Neural progenitor cell (in vitro differentiated cells): ENCODE measurements around the gene RMI2. TPM values are rescaled to one million over a fixed set of nuclear protein-coding genes. Genes with fewer than 3 reads are reported as not detected.

ENCODE experiments used
- DNase-seq: peaks from one replicate; pipeline ENCODE4 v3.0.0-alpha.2; 2016; ENCODE audit warnings: low spot score
- H2AFZ ChIP-seq: fragments of 200-600 bp; sonication (generic); replicated peaks from 2 replicates; pipeline ENCODE4 v1.6.1; 2016; ENCODE audit warnings: antibody characterized with exemption
- H3F3A ChIP-seq: fragments of 200-600 bp; sonication (generic); 2 replicates; pipeline ENCODE4 v1.6.1; 2016; ENCODE audit warnings: antibody characterized with exemption, low read depth
- H3K27ac ChIP-seq: fragments of 200-600 bp; sonication (generic); 2 replicates; pipeline ENCODE4 v1.5.1; 2016; ENCODE audit warnings: mild to moderate bottlenecking
- H3K27me3 ChIP-seq: fragments of 200-600 bp; sonication (generic); 2 replicates; pipeline ENCODE4 v1.6.1; 2016; ENCODE audit warnings: mild to moderate bottlenecking, moderate library complexity
- H3K36me3 ChIP-seq: fragments of 200-600 bp; sonication (generic); 2 replicates; pipeline ENCODE4 v1.5.1; 2016
- H3K4me1 ChIP-seq: fragments of 200-600 bp; sonication (generic); 2 replicates; pipeline ENCODE4 v1.6.1; 2016; ENCODE audit warnings: mixed run types
- H3K4me2 ChIP-seq: fragments of 200-600 bp; sonication (generic); 2 replicates; pipeline ENCODE4 v1.6.1; 2016
- H3K4me3 ChIP-seq: fragments of 200-600 bp; sonication (generic); 2 replicates; pipeline ENCODE4 v1.5.1; 2016
- H3K79me2 ChIP-seq: fragments of 200-600 bp; sonication (generic); 2 replicates; pipeline ENCODE4 v1.6.1; 2016; ENCODE audit warnings: low read depth
- H3K9ac ChIP-seq: fragments of 200-600 bp; sonication (generic); 2 replicates; pipeline ENCODE4 v1.6.1; 2016
- H3K9me3 ChIP-seq: fragments of 200-600 bp; sonication (generic); 2 replicates; pipeline ENCODE4 v1.5.1; 2016; ENCODE audit warnings: low read depth
- H4K20me1 ChIP-seq: fragments of 200-600 bp; sonication (generic); 2 replicates; pipeline ENCODE4 v1.6.1; 2016; ENCODE audit warnings: low read depth
- H3K27ac Mint-ChIP-seq: 3 replicates; pipeline ENCODE4 v1.8.0; 2021; ENCODE audit warnings: mixed read lengths
- H3K27me3 Mint-ChIP-seq: 2 replicates; pipeline ENCODE4 v1.8.0; 2022; ENCODE audit warnings: low read depth, mild to moderate bottlenecking, inconsistent platforms, moderate library complexity, mixed read lengths; ENCODE audit not compliant: insufficient read depth
- H3K36me3 Mint-ChIP-seq: 3 replicates; pipeline ENCODE4 v1.8.0; 2021; ENCODE audit warnings: mixed read lengths
- H3K4me1 Mint-ChIP-seq: 3 replicates; pipeline ENCODE4 v1.8.0; 2021; ENCODE audit warnings: mixed read lengths
- H3K4me3 Mint-ChIP-seq: 3 replicates; pipeline ENCODE4 v1.8.0; 2021; ENCODE audit warnings: mild to moderate bottlenecking, moderate library complexity, mixed read lengths
- H3K9me3 Mint-ChIP-seq: 3 replicates; pipeline ENCODE4 v1.8.0; 2020; ENCODE audit warnings: mixed read lengths
- CTCF ChIP-seq: fragments of 200-600 bp; sonication (generic); IDR thresholded peaks from 2 replicates; pipeline ENCODE4 v1.5.1; 2017; ENCODE audit warnings: antibody characterized with exemption, mild to moderate bottlenecking
- EZH2 ChIP-seq: fragments of 200-600 bp; sonication (generic); IDR thresholded peaks from 2 replicates; pipeline ENCODE4 v1.6.1; 2017; ENCODE audit warnings: antibody characterized with exemption, mild to moderate bottlenecking, moderate library complexity
- EZH2phosphoT487 ChIP-seq: fragments of 200-600 bp; sonication (generic); IDR thresholded peaks from 2 replicates; pipeline ENCODE4 v1.6.1; 2017; ENCODE audit warnings: antibody characterized with exemption
- total RNA-seq: library from RNA; depleted of rRNA; stranded (reverse); fragments of >200 nt; gene quantifications from 2 replicates; pipeline ENCODE4 v1.2.3, GENCODE V29; 2015; ENCODE audit warnings: low replicate concordance

RMI2 gene
- total RNA-seq, 1 donor from 2014 or later = 68.6 TPM

- Histone ChIP-seq H3F3A (peaks cover 36% of the 10 kb centered on the region), H2AFZ (no peak overlapping the region), H4K20me1 (no peaks in the 10 kb centered on the region), H3K9ac (no peak overlapping the region), H3K4me2 (no peak overlapping the region), H3K4me3 (no peak overlapping the region), H3K27ac (no peak overlapping the region), H3K79me2 (no peaks in the 10 kb centered on the region), H3K27me3 (peaks cover 23% of the 10 kb centered on the region), H3K4me1 (peaks cover 15% of the 10 kb centered on the region), H3K36me3 (no peaks in the 10 kb centered on the region), H3K9me3 (no peaks in the 10 kb centered on the region)
- no peak overlapping the region for H3K27ac Mint-ChIP-seq
- DNase-seq = no peak
- H3K9me3 Mint-ChIP-seq = no peaks in the 10 kb centered on the region
- no peaks in the 10 kb centered on the region for H3K36me3 Mint-ChIP-seq
- TF ChIP-seq EZH2 = no peak
- no peak for TF ChIP-seq CTCF
- TF ChIP-seq EZH2phosphoT487 = no peak
- peaks cover 21% of the 10 kb centered on the region for H3K4me1 Mint-ChIP-seq
- H3K27me3 Mint-ChIP-seq = peaks cover 12% of the 10 kb centered on the region
- no peak overlapping the region for H3K4me3 Mint-ChIP-seq
Observed at GRCh38 chr16:11319529-11320146, 25.6 kb upstream of the RMI2 start.

GRCh38 chr16:11320170-11320569 lies 25.1 kb upstream of the RMI2 start:
- peaks cover 32% of the 10 kb centered on the region for H3F3A ChIP-seq
- no peak for TF ChIP-seq EZH2phosphoT487
- TF ChIP-seq EZH2 = no peak
- TF ChIP-seq CTCF = no peak
- H3K27me3 ChIP-seq = peaks cover 18% of the 10 kb centered on the region
- H3K4me1 ChIP-seq = peaks cover 12% of the 10 kb centered on the region
- H3K4me3 Mint-ChIP-seq = no peak overlapping the region
- peaks cover 9% of the 10 kb centered on the region for H3K27me3 Mint-ChIP-seq
- no peaks in the 10 kb centered on the region for H3K79me2 ChIP-seq
- no peaks in the 10 kb centered on the region for H3K9me3 ChIP-seq
- no peak overlapping the region for H3K4me3 ChIP-seq
- H3K36me3 Mint-ChIP-seq = no peaks in the 10 kb centered on the region
- DNase-seq = no peak
- no peak overlapping the region for H3K27ac Mint-ChIP-seq
- H3K9ac ChIP-seq = no peak overlapping the region
- no peaks in the 10 kb centered on the region for H4K20me1 ChIP-seq
- no peak overlapping the region for H3K4me2 ChIP-seq
- no peaks in the 10 kb centered on the region for H3K36me3 ChIP-seq
- no peaks in the 10 kb centered on the region for H3K9me3 Mint-ChIP-seq
- H3K27ac ChIP-seq = no peak overlapping the region
- no peak overlapping the region for H2AFZ ChIP-seq
- peaks cover 18% of the 10 kb centered on the region for H3K4me1 Mint-ChIP-seq

- no peak for DNase-seq
- Mint-ChIP-seq H3K4me3 (no peak overlapping the region), H3K9me3 (no peaks in the 10 kb centered on the region), H3K27me3 (peaks cover 13% of the 10 kb centered on the region), H3K36me3 (no peaks in the 10 kb centered on the region), H3K27ac (no peak overlapping the region), H3K4me1 (peaks cover 17% of the 10 kb centered on the region)
- Histone ChIP-seq H3K9ac (no peak overlapping the region), H3K4me2 (no peak overlapping the region), H3K9me3 (no peaks in the 10 kb centered on the region), H3K4me1 (no peaks in the 10 kb centered on the region), H3K27me3 (peaks cover 6% of the 10 kb centered on the region), H3K27ac (no peak overlapping the region), H3K4me3 (no peak overlapping the region), H3K36me3 (no peaks in the 10 kb centered on the region), H3K79me2 (no peaks in the 10 kb centered on the region), H4K20me1 (no peaks in the 10 kb centered on the region), H3F3A (peaks cover 22% of the 10 kb centered on the region), H2AFZ (no peak overlapping the region)
- no peak for TF ChIP-seq EZH2phosphoT487
- no peak for TF ChIP-seq EZH2
- TF ChIP-seq CTCF = no peak
Observed at GRCh38 chr16:11321662-11322061, 23.6 kb upstream of the RMI2 start.
